Neural crest cell (in vitro differentiated cells): ENCODE data around the gene ZHX3. TPM values are rescaled to one million over a fixed set of nuclear protein-coding genes. Genes with fewer than 3 reads are reported as not detected.

ENCODE experiments used
- DNase-seq: peaks from one replicate; pipeline ENCODE4 v3.0.0; 2021; ENCODE audit warnings: low read depth, mixed read lengths, low spot score
- H3K27ac Mint-ChIP-seq: one replicate; pipeline ENCODE4 v1.8.0; 2021; ENCODE audit warnings: mild to moderate bottlenecking, mixed read lengths; ENCODE audit not compliant: unreplicated experiment
- H3K27me3 Mint-ChIP-seq: 2 replicates; pipeline ENCODE4 v1.8.0; 2021; ENCODE audit warnings: low read depth, mild to moderate bottlenecking, mixed read lengths
- H3K36me3 Mint-ChIP-seq: 2 replicates; pipeline ENCODE4 v1.8.0; 2021; ENCODE audit warnings: low read depth, mild to moderate bottlenecking, mixed read lengths
- H3K4me1 Mint-ChIP-seq: 2 replicates; pipeline ENCODE4 v1.8.0; 2021; ENCODE audit warnings: mixed read lengths
- H3K4me3 Mint-ChIP-seq: one replicate; pipeline ENCODE4 v1.8.0; 2021; ENCODE audit warnings: mild to moderate bottlenecking, mixed read lengths
- H3K9me3 Mint-ChIP-seq: 2 replicates; pipeline ENCODE4 v1.8.0; 2021; ENCODE audit warnings: mixed read lengths
- CTCF ChIP-seq: fragments of 200-600 bp; sonication (generic); conservative IDR thresholded peaks from 2 replicates; pipeline ENCODE4 v1.5.0; 2021; ENCODE audit warnings: antibody characterized with exemption, mild to moderate bottlenecking
- total RNA-seq: library from RNA; stranded (reverse); gene quantifications from 2 replicates; pipeline ENCODE4 v1.2.1, GENCODE V29; 2021

Gene ZHX3
- total RNA-seq, 1 donor from 2014 or later, result 13.0 TPM

- no peak for DNase-seq
- TF ChIP-seq CTCF, result no peak
- Mint-ChIP-seq H3K27ac (no peak overlapping the region), H3K4me1 (peaks cover 7% of the 10 kb centered on the region), H3K9me3 (peaks cover 2% of the 10 kb centered on the region), H3K36me3 (no peaks in the 10 kb centered on the region), H3K27me3 (no peaks in the 10 kb centered on the region), H3K4me3 (no peak overlapping the region)
Observed at GRCh38 chr20:41231136-41231535, 86.4 kb downstream of the ZHX3 start.

- H3K27me3 Mint-ChIP-seq, result no peaks in the 10 kb centered on the region
- no peak overlapping the region for H3K4me3 Mint-ChIP-seq
- DNase-seq, result no peak
- TF ChIP-seq CTCF, result no peak
- peaks cover 2% of the 10 kb centered on the region for H3K9me3 Mint-ChIP-seq
- H3K27ac Mint-ChIP-seq, result no peak overlapping the region
- no peaks in the 10 kb centered on the region for H3K36me3 Mint-ChIP-seq
- H3K4me1 Mint-ChIP-seq, result peaks cover 7% of the 10 kb centered on the region
Observed at GRCh38 chr20:41230136-41230535, 87.4 kb downstream of the ZHX3 start.

- DNase-seq, result no peak
- H3K4me3 Mint-ChIP-seq, result no peak overlapping the region
- TF ChIP-seq CTCF, result no peak
- H3K36me3 Mint-ChIP-seq, result no peaks in the 10 kb centered on the region
- H3K4me1 Mint-ChIP-seq, result peaks cover 14% of the 10 kb centered on the region
- H3K27me3 Mint-ChIP-seq, result no peaks in the 10 kb centered on the region
- no peak overlapping the region for H3K27ac Mint-ChIP-seq
- H3K9me3 Mint-ChIP-seq, result peaks cover 2% of the 10 kb centered on the region
Observed at GRCh38 chr20:41229259-41229658, 88.3 kb downstream of the ZHX3 start.

- Mint-ChIP-seq H3K4me1 (peaks cover 17% of the 10 kb centered on the region), H3K9me3 (peaks cover 2% of the 10 kb centered on the region), H3K27ac (no peak overlapping the region), H3K36me3 (no peaks in the 10 kb centered on the region), H3K27me3 (no peaks in the 10 kb centered on the region), H3K4me3 (no peak overlapping the region)
- no peak for TF ChIP-seq CTCF
- DNase-seq, result no peak
Observed at GRCh38 chr20:41228858-41229257, 88.7 kb downstream of the ZHX3 start.

GRCh38 chr20:41226426-41226825 is 91.1 kb downstream of the ZHX3 start:
- TF ChIP-seq CTCF, result no peak
- Mint-ChIP-seq H3K27me3 (no peaks in the 10 kb centered on the region), H3K4me1 (peaks cover 10% of the 10 kb centered on the region), H3K27ac (no peak overlapping the region), H3K9me3 (peaks cover 2% of the 10 kb centered on the region), H3K4me3 (no peak overlapping the region), H3K36me3 (no peaks in the 10 kb centered on the region)
- DNase-seq, result no peak

GRCh38 chr20:41225091-41225490 is 92.4 kb downstream of the ZHX3 start:
- H3K36me3 Mint-ChIP-seq, result no peaks in the 10 kb centered on the region
- no peak for DNase-seq
- no peak for TF ChIP-seq CTCF
- H3K9me3 Mint-ChIP-seq, result peaks cover 2% of the 10 kb centered on the region
- no peaks in the 10 kb centered on the region for H3K27me3 Mint-ChIP-seq
- no peak overlapping the region for H3K4me3 Mint-ChIP-seq
- peaks cover 10% of the 10 kb centered on the region for H3K4me1 Mint-ChIP-seq
- H3K27ac Mint-ChIP-seq, result no peak overlapping the region
